ENCODE data around the gene TRAPPC2L.

GRCh38 chr16:88822281-88823040 lies 34.5 kb upstream of the TRAPPC2L start:
- no peak for TF ChIP-seq CTCF (IDR thresholded peaks at IDR 0.05)
- TF ChIP-seq EZH2 (IDR thresholded peaks at IDR 0.05; ENCODE audit: borderline replicate concordance, insufficient read depth, low read depth, low read length, poor library complexity, severe bottlenecking), result no peak
